ENCODE measurements around the gene COG5.
A peak's percentile ranks its signal among the peaks of the same experiment; 100 is the strongest.

COG5 gene

GRCh38 chr7:107505362-107505761, 58.4 kb downstream of the COG5 start:
- Histone ChIP-seq H3K36me3 (ENCODE audit: insufficient read depth, insufficient read length, low read length) (peaks cover 7% of the 10 kb centered on the region), H3K9ac (ENCODE audit: insufficient read length, low read depth) (no peak overlapping the region), H3K9me3 (ENCODE audit: insufficient read depth, low read length) (peaks cover 12% of the 10 kb centered on the region; the same call in 1 of the 2 replicates), H3K4me3 (ENCODE audit: insufficient read length, low read depth) (no peak overlapping the region), H3K27me3 (ENCODE audit: insufficient read depth, insufficient read length) (no peaks in the 10 kb centered on the region), H3K4me1 (ENCODE audit: insufficient read depth, insufficient read length) (no peaks in the 10 kb centered on the region)
- TF ChIP-seq SUZ12 (IDR thresholded peaks at IDR 0.05; ENCODE audit: extremely low read depth, insufficient read depth, insufficient read length), result no peak
- TF ChIP-seq YY1 (IDR thresholded peaks at IDR 0.05; ENCODE audit: insufficient read depth, insufficient read length), result no peak
- TF ChIP-seq ZNF274 (IDR thresholded peaks at IDR 0.05; ENCODE audit: low read depth, low read length), result no peak
- DNase-seq (ENCODE audit: low read depth, low spot score), result no peak

DNA sequence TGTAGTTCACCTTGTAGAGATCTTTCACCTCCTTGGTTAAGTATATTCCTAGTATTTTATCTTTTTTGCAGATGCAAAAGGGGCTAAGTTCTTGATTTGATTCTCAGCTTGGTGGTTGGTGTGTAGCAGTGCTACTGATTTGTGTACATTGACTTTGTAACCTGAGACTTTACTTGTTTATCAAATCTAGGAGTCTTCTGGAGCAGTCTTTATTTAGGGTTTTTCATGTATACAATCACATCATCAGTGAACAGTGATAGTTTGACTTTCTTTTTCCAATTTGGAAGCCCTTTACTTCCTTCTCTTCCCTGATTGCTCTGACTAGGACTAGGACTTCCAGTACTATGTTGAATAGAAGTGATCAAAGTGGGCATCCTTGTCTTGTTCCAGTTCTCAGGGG, 60.0 kb downstream of the COG5 start:
- TF ChIP-seq SUZ12 (IDR thresholded peaks at IDR 0.05; ENCODE audit: extremely low read depth, insufficient read depth, insufficient read length) (no peak), ZNF274 (IDR thresholded peaks at IDR 0.05; ENCODE audit: low read depth, low read length) (no peak), YY1 (IDR thresholded peaks at IDR 0.05; ENCODE audit: insufficient read depth, insufficient read length) (no peak)
- Histone ChIP-seq H3K9me3 (ENCODE audit: insufficient read depth, low read length) (peaks cover 12% of the 10 kb centered on the region; the same call in 1 of the 2 replicates), H3K9ac (ENCODE audit: insufficient read length, low read depth) (no peak overlapping the region), H3K27me3 (ENCODE audit: insufficient read depth, insufficient read length) (no peaks in the 10 kb centered on the region), H3K4me1 (ENCODE audit: insufficient read depth, insufficient read length) (no peaks in the 10 kb centered on the region), H3K4me3 (ENCODE audit: insufficient read length, low read depth) (no peak overlapping the region), H3K36me3 (ENCODE audit: insufficient read depth, insufficient read length, low read length) (peaks cover 7% of the 10 kb centered on the region)
- DNase-seq (ENCODE audit: low read depth, low spot score), result no peak

GRCh38 chr7:107502797-107503196, 60.9 kb downstream of the COG5 start:
- Histone ChIP-seq H3K9me3 (ENCODE audit: insufficient read depth, low read length) (peaks cover 9% of the 10 kb centered on the region; the same call in 1 of the 2 replicates), H3K9ac (ENCODE audit: insufficient read length, low read depth) (no peak overlapping the region), H3K36me3 (ENCODE audit: insufficient read depth, insufficient read length, low read length) (peaks cover 7% of the 10 kb centered on the region), H3K4me3 (ENCODE audit: insufficient read length, low read depth) (no peak overlapping the region), H3K27me3 (ENCODE audit: insufficient read depth, insufficient read length) (no peaks in the 10 kb centered on the region), H3K4me1 (ENCODE audit: insufficient read depth, insufficient read length) (no peaks in the 10 kb centered on the region)
- no peak for DNase-seq (ENCODE audit: low read depth, low spot score)
- TF ChIP-seq YY1 (IDR thresholded peaks at IDR 0.05; ENCODE audit: insufficient read depth, insufficient read length) (no peak), ZNF274 (IDR thresholded peaks at IDR 0.05; ENCODE audit: low read depth, low read length) (no peak), SUZ12 (IDR thresholded peaks at IDR 0.05; ENCODE audit: extremely low read depth, insufficient read depth, insufficient read length) (no peak)

DNA sequence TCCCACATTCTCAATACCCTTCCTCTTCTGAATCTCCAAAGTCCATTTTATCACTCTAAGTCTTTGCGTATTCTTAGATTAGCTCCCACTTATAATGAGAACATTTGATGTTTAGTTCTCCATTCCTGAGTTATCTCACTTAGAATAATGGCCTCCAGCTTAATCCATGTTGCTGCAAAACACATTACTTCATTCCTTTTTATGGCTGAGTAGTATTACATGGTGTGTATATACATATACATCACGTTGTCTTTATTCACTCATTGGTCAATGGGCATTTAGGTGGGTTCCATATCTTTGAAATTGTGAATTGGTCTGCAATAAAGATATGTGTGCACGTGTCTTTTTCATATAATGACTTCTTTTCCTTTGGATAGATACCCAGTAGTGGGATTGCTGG, 61.6 kb downstream of the COG5 start:
- Histone ChIP-seq H3K27me3 (ENCODE audit: insufficient read depth, insufficient read length) (no peaks in the 10 kb centered on the region), H3K9ac (ENCODE audit: insufficient read length, low read depth) (no peak overlapping the region), H3K4me3 (ENCODE audit: insufficient read length, low read depth) (no peak overlapping the region), H3K9me3 (ENCODE audit: insufficient read depth, low read length) (peaks cover 5% of the 10 kb centered on the region; the same call in 1 of the 2 replicates), H3K36me3 (ENCODE audit: insufficient read depth, insufficient read length, low read length) (peaks cover 7% of the 10 kb centered on the region), H3K4me1 (ENCODE audit: insufficient read depth, insufficient read length) (no peaks in the 10 kb centered on the region)
- DNase-seq (ENCODE audit: low read depth, low spot score), result no peak
- TF ChIP-seq SUZ12 (IDR thresholded peaks at IDR 0.05; ENCODE audit: extremely low read depth, insufficient read depth, insufficient read length), result no peak
- no peak for TF ChIP-seq YY1 (IDR thresholded peaks at IDR 0.05; ENCODE audit: insufficient read depth, insufficient read length)

DNA sequence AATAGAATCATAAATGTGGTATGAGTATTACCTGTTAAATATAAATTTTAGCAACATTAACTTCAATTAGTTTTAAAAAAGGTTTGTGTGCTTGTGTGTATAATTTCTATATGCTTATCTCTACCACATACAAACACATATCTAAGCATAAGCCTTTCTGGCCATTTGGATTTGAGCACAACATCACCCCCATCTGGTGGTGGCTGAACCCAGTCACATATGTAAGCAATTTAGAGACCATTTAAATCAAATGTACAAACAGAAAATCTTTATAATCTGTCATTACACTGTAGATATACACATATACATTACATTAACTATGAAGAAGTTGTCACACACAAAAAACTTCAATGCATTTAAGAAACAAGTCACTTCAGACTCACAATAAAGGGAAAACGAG, 62.1 kb downstream of the COG5 start:
- peaks cover under 1% of the 10 kb centered on the region; the same call in 1 of the 2 replicates for H3K9me3 ChIP-seq (ENCODE audit: insufficient read depth, low read length)
- peak; percentile 5 for DNase-seq (ENCODE audit: low read depth, low spot score)
- TF ChIP-seq YY1 (IDR thresholded peaks at IDR 0.05; ENCODE audit: insufficient read depth, insufficient read length) (no peak), ZNF274 (IDR thresholded peaks at IDR 0.05; ENCODE audit: low read depth, low read length) (no peak), SUZ12 (IDR thresholded peaks at IDR 0.05; ENCODE audit: extremely low read depth, insufficient read depth, insufficient read length) (no peak)

DNA sequence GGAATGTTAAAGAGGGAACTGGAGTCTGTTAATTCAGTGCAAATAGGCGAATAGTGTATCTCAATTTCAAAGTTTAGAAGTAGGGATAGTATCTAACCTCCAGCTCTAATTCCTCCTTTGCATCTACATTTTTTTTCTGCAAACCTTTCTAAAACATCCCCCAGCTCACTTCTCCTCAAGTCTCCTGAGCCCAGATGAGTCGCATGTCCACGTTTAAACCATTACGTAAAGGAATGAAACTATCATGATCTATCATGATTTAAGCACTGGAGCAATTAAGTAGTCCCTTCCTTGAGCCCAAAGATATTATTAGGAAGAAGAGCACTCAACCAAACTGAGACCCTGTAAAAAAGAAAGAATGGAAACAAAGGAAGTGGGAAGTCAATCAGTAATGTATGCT, 64.0 kb downstream of the COG5 start:
- DNase-seq (ENCODE audit: low read depth, low spot score), result no peak
- Histone ChIP-seq H3K9me3 (ENCODE audit: insufficient read depth, low read length) (no peaks in the 10 kb centered on the region), H3K4me1 (ENCODE audit: insufficient read depth, insufficient read length) (no peaks in the 10 kb centered on the region), H3K4me3 (ENCODE audit: insufficient read length, low read depth) (no peak overlapping the region), H3K9ac (ENCODE audit: insufficient read length, low read depth) (no peak overlapping the region), H3K36me3 (ENCODE audit: insufficient read depth, insufficient read length, low read length) (no peaks in the 10 kb centered on the region), H3K27me3 (ENCODE audit: insufficient read depth, insufficient read length) (no peaks in the 10 kb centered on the region)
- TF ChIP-seq YY1 (IDR thresholded peaks at IDR 0.05; ENCODE audit: insufficient read depth, insufficient read length) (no peak), ZNF274 (IDR thresholded peaks at IDR 0.05; ENCODE audit: low read depth, low read length) (no peak), SUZ12 (IDR thresholded peaks at IDR 0.05; ENCODE audit: extremely low read depth, insufficient read depth, insufficient read length) (no peak)

More for the DNA sequence above, 62.1 kb downstream of the COG5 start:
- H3K27me3 ChIP-seq (ENCODE audit: insufficient read depth, insufficient read length), result no peaks in the 10 kb centered on the region
- H3K4me1 ChIP-seq (ENCODE audit: insufficient read depth, insufficient read length), result no peaks in the 10 kb centered on the region
- H3K36me3 ChIP-seq (ENCODE audit: insufficient read depth, insufficient read length, low read length), result peaks cover 7% of the 10 kb centered on the region
- H3K4me3 ChIP-seq (ENCODE audit: insufficient read length, low read depth), result no peak overlapping the region
- no peak overlapping the region for H3K9ac ChIP-seq (ENCODE audit: insufficient read length, low read depth)

- Histone ChIP-seq H3K9me3 (ENCODE audit: insufficient read depth, low read length) (no peaks in the 10 kb centered on the region), H3K4me1 (ENCODE audit: insufficient read depth, insufficient read length) (no peaks in the 10 kb centered on the region), H3K27me3 (ENCODE audit: insufficient read depth, insufficient read length) (no peaks in the 10 kb centered on the region), H3K4me3 (ENCODE audit: insufficient read length, low read depth) (no peak overlapping the region), H3K9ac (ENCODE audit: insufficient read length, low read depth) (no peak overlapping the region), H3K36me3 (ENCODE audit: insufficient read depth, insufficient read length, low read length) (no peaks in the 10 kb centered on the region)
- TF ChIP-seq ZNF274 (IDR thresholded peaks at IDR 0.05; ENCODE audit: low read depth, low read length) (no peak), YY1 (IDR thresholded peaks at IDR 0.05; ENCODE audit: insufficient read depth, insufficient read length) (no peak), SUZ12 (IDR thresholded peaks at IDR 0.05; ENCODE audit: extremely low read depth, insufficient read depth, insufficient read length) (no peak)
- no peak for DNase-seq (ENCODE audit: low read depth, low spot score)
These were observed 68.2 kb downstream of the COG5 start for GRCh38 chr7:107495516-107495915.

Data from NT2/D1 (cell line).